ENCODE data around the gene DAPK1. TPM values are rescaled to one million over a fixed set of nuclear protein-coding genes. Genes with fewer than 3 reads are reported as not detected.

The DAPK1 gene
- total RNA-seq, 4 donors from 2014 or later: 5.4 to 13.4 (median 9.8) TPM

DNA sequence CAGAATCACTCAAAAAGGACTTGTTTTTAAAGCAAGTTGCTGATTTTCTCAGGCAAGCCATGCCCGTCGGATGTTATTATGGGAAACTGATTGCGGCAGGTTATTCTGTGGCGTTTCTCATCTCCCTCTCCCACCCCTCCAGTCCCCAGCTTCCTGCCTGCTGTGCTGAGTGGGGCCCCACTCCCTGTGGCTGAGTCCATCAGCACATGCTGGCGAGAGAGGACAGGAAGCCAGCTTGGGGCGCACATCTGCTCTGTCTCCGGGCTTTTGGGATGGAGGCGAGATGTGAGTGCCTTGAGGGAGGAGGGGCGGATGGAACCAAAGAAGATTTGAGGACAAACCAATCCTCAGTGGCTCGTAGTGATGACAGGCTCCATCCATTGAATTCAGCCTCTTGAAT lies 108.0 kb downstream of the DAPK1 start:
- no peak for DNase-seq (ENCODE audit: low spot score in 2 of 2)
- no peak overlapping the region for H3K27ac ChIP-seq

GRCh38 chr9:87606841-87607521 lies 109.3 kb downstream of the DAPK1 start:
- H3K9me3 ChIP-seq: no peaks in the 10 kb centered on the region
- no peak for DNase-seq (ENCODE audit: low spot score in 2 of 2)
- H3K27ac ChIP-seq: no peak overlapping the region
- peaks cover 7% of the 10 kb centered on the region for H3K36me3 ChIP-seq
- 59% methylated on average over 3 of the region's 3 CpGs for WGBS
- H3K4me1 ChIP-seq: peaks cover 8% of the 10 kb centered on the region
- TF ChIP-seq POLR2A (IDR thresholded peaks at IDR 0.05) (no peak), EP300 (IDR thresholded peaks at IDR 0.05) (no peak)
- no peaks in the 10 kb centered on the region for H3K27me3 ChIP-seq
- no peak overlapping the region for H3K4me3 ChIP-seq

More for the DNA sequence above, 108.0 kb downstream of the DAPK1 start:
- peaks cover 16% of the 10 kb centered on the region for H3K4me1 ChIP-seq
- H3K27me3 ChIP-seq: no peaks in the 10 kb centered on the region
- TF ChIP-seq POLR2AphosphoS5 (IDR thresholded peaks at IDR 0.05): no peak
- no peak for TF ChIP-seq EP300 (IDR thresholded peaks at IDR 0.05)
- TF ChIP-seq, protein P1, sequence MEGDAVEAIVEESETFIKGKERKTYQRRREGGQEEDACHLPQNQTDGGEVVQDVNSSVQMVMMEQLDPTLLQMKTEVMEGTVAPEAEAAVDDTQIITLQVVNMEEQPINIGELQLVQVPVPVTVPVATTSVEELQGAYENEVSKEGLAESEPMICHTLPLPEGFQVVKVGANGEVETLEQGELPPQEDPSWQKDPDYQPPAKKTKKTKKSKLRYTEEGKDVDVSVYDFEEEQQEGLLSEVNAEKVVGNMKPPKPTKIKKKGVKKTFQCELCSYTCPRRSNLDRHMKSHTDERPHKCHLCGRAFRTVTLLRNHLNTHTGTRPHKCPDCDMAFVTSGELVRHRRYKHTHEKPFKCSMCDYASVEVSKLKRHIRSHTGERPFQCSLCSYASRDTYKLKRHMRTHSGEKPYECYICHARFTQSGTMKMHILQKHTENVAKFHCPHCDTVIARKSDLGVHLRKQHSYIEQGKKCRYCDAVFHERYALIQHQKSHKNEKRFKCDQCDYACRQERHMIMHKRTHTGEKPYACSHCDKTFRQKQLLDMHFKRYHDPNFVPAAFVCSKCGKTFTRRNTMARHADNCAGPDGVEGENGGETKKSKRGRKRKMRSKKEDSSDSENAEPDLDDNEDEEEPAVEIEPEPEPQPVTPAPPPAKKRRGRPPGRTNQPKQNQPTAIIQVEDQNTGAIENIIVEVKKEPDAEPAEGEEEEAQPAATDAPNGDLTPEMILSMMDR (IDR thresholded peaks at IDR 0.05): no peak
- no peak for TF ChIP-seq POLR2A (IDR thresholded peaks at IDR 0.05)
- no peak overlapping the region for H3K4me3 ChIP-seq
- 79% methylated on average over 10 of the region's 10 CpGs for WGBS
- H3K36me3 ChIP-seq: peaks cover 7% of the 10 kb centered on the region
- no peaks in the 10 kb centered on the region for H3K9me3 ChIP-seq

DNA sequence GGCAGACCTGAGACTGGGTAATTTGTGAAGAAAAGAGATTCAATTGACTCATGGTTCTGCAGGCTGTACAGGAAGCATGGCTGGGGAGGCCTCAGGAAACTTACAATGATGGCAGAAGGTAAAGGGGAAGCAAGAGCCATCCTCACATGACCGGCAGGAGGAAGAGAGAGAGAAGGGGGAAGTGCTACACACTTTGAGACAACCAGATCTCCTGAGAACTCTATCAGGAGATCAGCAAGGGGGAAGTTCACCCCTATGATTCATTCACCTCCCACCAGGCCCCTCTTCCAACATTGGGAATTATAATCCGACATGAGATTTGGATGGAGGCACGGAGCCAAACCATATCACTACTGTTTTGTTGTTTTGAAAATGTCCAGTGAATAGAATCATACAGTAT lies 110.2 kb downstream of the DAPK1 start:
- peaks cover 7% of the 10 kb centered on the region for H3K36me3 ChIP-seq
- peaks cover 8% of the 10 kb centered on the region for H3K4me1 ChIP-seq
- 81% methylated on average over 3 of the region's 3 CpGs for WGBS
- H3K27me3 ChIP-seq: no peaks in the 10 kb centered on the region
- DNase-seq (ENCODE audit: low spot score in 2 of 2): no peak
- no peak overlapping the region for H3K4me3 ChIP-seq
- no peaks in the 10 kb centered on the region for H3K9me3 ChIP-seq
- no peak overlapping the region for H3K27ac ChIP-seq
- TF ChIP-seq POLR2AphosphoS5 (IDR thresholded peaks at IDR 0.05) (no peak), POLR2A (IDR thresholded peaks at IDR 0.05) (no peak), EP300 (IDR thresholded peaks at IDR 0.05) (no peak)
- TF ChIP-seq, protein P1 (IDR thresholded peaks at IDR 0.05): no peak

- no peaks in the 10 kb centered on the region for H3K27me3 ChIP-seq
- no peaks in the 10 kb centered on the region for H3K9me3 ChIP-seq
- DNase-seq (ENCODE audit: low spot score in 2 of 2): no peak
- no peak overlapping the region for H3K4me3 ChIP-seq
- H3K4me1 ChIP-seq: peaks cover 9% of the 10 kb centered on the region
- H3K36me3 ChIP-seq: peaks cover 7% of the 10 kb centered on the region
- H3K27ac ChIP-seq: no peak overlapping the region
- WGBS: 62% methylated on average over 11 of the region's 11 CpGs
- TF ChIP-seq POLR2AphosphoS5 (IDR thresholded peaks at IDR 0.05) (no peak), POLR2A (IDR thresholded peaks at IDR 0.05) (no peak), EP300 (IDR thresholded peaks at IDR 0.05) (no peak)
- TF ChIP-seq, protein P1 (IDR thresholded peaks at IDR 0.05): no peak
These were observed 111.3 kb downstream of the DAPK1 start for GRCh38 chr9:87609002-87609401.

GRCh38 chr9:87609486-87609885 lies 111.8 kb downstream of the DAPK1 start:
- Histone ChIP-seq H3K36me3 (peaks cover 7% of the 10 kb centered on the region), H3K27me3 (no peaks in the 10 kb centered on the region), H3K27ac (no peak overlapping the region), H3K9me3 (no peaks in the 10 kb centered on the region), H3K4me3 (no peak overlapping the region), H3K4me1 (peaks cover 14% of the 10 kb centered on the region)
- 84% methylated on average over 5 of the region's 5 CpGs for WGBS
- no peak for DNase-seq (ENCODE audit: low spot score in 2 of 2)
- TF ChIP-seq POLR2A (IDR thresholded peaks at IDR 0.05): no peak
- TF ChIP-seq, protein P1 (IDR thresholded peaks at IDR 0.05): no peak
- no peak for TF ChIP-seq EP300 (IDR thresholded peaks at IDR 0.05)

Measured in suprapubic skin (tissue), 4 donors.